ENCODE results near the gene MYT1.

DNA sequence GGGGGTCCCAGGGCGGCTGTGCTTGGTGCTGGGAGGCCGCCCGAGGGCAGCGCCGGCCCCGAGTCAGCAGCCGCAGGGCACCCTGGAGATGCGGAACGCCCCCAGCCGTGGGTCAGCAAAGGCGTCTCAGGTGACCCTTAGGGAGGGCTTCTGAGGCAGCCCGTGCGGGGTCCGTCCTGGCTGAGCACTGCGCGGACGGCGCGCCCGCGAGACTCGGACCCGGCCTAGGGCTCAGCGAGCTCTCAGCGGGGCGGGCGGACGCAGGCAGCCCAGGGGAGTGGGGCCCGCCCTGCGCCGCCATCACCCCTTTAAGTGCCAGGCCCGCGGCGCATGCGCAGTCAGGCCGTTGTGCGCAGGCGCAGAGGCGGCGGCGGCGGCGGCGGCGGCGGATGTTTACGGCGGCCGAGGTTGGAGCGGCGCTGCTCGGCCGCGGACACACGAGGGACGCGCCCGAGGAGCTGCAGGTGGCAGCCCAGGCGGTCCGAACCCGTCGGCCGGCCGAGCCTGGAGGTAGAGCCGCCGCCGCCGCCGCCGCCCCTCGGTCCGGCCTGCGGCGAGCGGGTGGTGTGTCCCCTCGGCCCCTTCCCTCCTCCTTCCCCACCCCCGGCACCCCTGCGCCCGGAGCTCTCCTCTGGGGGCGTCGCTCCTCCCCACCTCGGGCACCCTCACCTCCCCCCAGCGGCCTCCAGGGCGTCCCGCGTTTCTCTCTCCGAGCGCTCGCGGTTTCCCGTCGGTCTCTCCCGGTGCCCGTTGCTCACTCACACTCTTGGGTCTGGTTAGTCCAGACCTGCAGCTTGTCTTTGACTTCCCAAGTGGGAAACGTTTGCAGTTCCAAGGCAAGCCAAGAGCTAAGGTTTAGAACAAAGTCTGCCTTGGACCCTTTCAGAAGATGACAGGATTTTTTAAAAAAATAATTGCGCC lies 91.4 kb downstream of the MYT1 start, which contains the start of gene PCMTD2:
- TF ChIP-seq CTCF (IDR thresholded peaks at IDR 0.05; ENCODE audit: low read length) = peak; percentile 13; the same call in 1 of the 2 replicates
- no peak for TF ChIP-seq EZH2 (optimal IDR thresholded peaks at IDR 0.05; ENCODE audit: low read depth, low read length)
- TF ChIP-seq EZH2phosphoT487 (IDR thresholded peaks at IDR 0.05; ENCODE audit: low read length) = no peak
